Right lobe of liver (tissue), 4 donors: ENCODE data around the gene ARGLU1.

Experiments used
- CTCF ChIP-seq, 4 donors: fragments of 200-600 bp in 3 of 4; fragments of 450-650 bp in 1 of 4; IDR thresholded peaks; one replicate each; pipeline versions ENCODE4 v1.5.1 to v1.8.0; 2016 to 2022; ENCODE audit warnings: antibody characterized with exemption in 4 of 4, mild to moderate bottlenecking in 2 of 4
- POLR2A ChIP-seq: fragments of 450-650 bp; IDR thresholded peaks from one replicate; pipeline ENCODE4 v1.6.1; 2017; ENCODE audit warnings: antibody characterized with exemption, mild to moderate bottlenecking
- donor health status: DM: no; HTN: no; CAD: no.
- donor health status: DM: no; HTN: no; CAD: no.
- donor health status: DM: no; HTN: yes; CAD: no.

- TF ChIP-seq CTCF (IDR thresholded peaks at IDR 0.05) (no peak), POLR2A (no peak)
Observed at GRCh38 chr13:106609116-106609515, 41.2 kb upstream of the ARGLU1 start.
